ENCODE data around the gene CALD1.

GRCh38 chr7:134894928-134895327, 115.5 kb downstream of the CALD1 start:
- no peak for TF ChIP-seq POLR2AphosphoS5 (IDR thresholded peaks at IDR 0.05; ENCODE audit: low read depth, low read length)
- no peak for TF ChIP-seq POLR2A (IDR thresholded peaks at IDR 0.05; ENCODE audit: low read depth, low read length)
- TF ChIP-seq TAF1 (IDR thresholded peaks at IDR 0.05; ENCODE audit: borderline replicate concordance, low read depth, low read length), result no peak
